CD4-positive, alpha-beta T cell treated with Interferon gamma for 1 hour (primary cell): ENCODE data around the gene HOXA9.

Experiments
- DNase-seq: peaks from one replicate; pipeline ENCODE4 v3.0.0-alpha.2; 2020

The HOXA9 gene

GRCh38 chr7:27165089-27165995 is at the start of gene HOXA9:
Gene HOXA9 (minus strand): TSS chr7:27165537. CDS start chr7:27165457, 80 bp downstream.
- DNase-seq = peak; percentile 63

GRCh38 chr7:27214239-27214950 is 49.1 kb upstream of the HOXA9 start:
- no peak for DNase-seq

- DNase-seq = no peak
Observed at GRCh38 chr7:27213433-27214238, 48.3 kb upstream of the HOXA9 start.

GRCh38 chr7:27212497-27213432 is 47.4 kb upstream of the HOXA9 start:
- no peak for DNase-seq

- DNase-seq = no peak
Observed at GRCh38 chr7:27211764-27212204, 46.4 kb upstream of the HOXA9 start.

GRCh38 chr7:27211084-27211446 is 45.7 kb upstream of the HOXA9 start:
- DNase-seq = no peak

- no peak for DNase-seq
Observed at GRCh38 chr7:27210441-27211083, 45.2 kb upstream of the HOXA9 start.

- DNase-seq = no peak
Observed at GRCh38 chr7:27209933-27210440, 44.6 kb upstream of the HOXA9 start.

GRCh38 chr7:27208998-27209397 is 43.7 kb upstream of the HOXA9 start:
- DNase-seq = no peak

- no peak for DNase-seq
Observed at GRCh38 chr7:27207348-27207985, 42.1 kb upstream of the HOXA9 start.

GRCh38 chr7:27205325-27206280 is 40.3 kb upstream of the HOXA9 start:
- no peak for DNase-seq

GRCh38 chr7:27204851-27205322 is 39.5 kb upstream of the HOXA9 start:
- no peak for DNase-seq

GRCh38 chr7:27203964-27204594 is 38.7 kb upstream of the HOXA9 start:
- no peak for DNase-seq

- no peak for DNase-seq
Observed at GRCh38 chr7:27203365-27203953, 38.1 kb upstream of the HOXA9 start.

- no peak for DNase-seq
Observed at GRCh38 chr7:27202862-27203134, 37.5 kb upstream of the HOXA9 start.

- DNase-seq = no peak
Observed at GRCh38 chr7:27202018-27202861, 36.9 kb upstream of the HOXA9 start.

- no peak for DNase-seq
Observed at GRCh38 chr7:27201580-27202017, 36.3 kb upstream of the HOXA9 start.
